Measurements from ENCODE around the gene HOXA1. TPM values are rescaled to one million over a fixed set of nuclear protein-coding genes. Genes with fewer than 3 reads are reported as not detected.

HOXA1 gene
- total RNA-seq, 4 donors from 2014 or later = 0.33 to 1.5 (median 0.60) TPM

GRCh38 chr7:27119412-27119911 lies 23.7 kb upstream of the HOXA1 start:
- TF ChIP-seq CTCF (IDR thresholded peaks at IDR 0.05; ENCODE audit: low read depth) = no peak

GRCh38 chr7:27118580-27118979 lies 22.8 kb upstream of the HOXA1 start:
- no peak for TF ChIP-seq CTCF (IDR thresholded peaks at IDR 0.05; ENCODE audit: low read depth)

GRCh38 chr7:27117887-27118491 lies 22.2 kb upstream of the HOXA1 start:
- TF ChIP-seq CTCF (IDR thresholded peaks at IDR 0.05; ENCODE audit: low read depth) = no peak

- TF ChIP-seq CTCF (IDR thresholded peaks at IDR 0.05; ENCODE audit: low read depth) = no peak
These were observed 21.4 kb upstream of the HOXA1 start for GRCh38 chr7:27116962-27117886.

GRCh38 chr7:27116031-27116961 lies 20.5 kb upstream of the HOXA1 start:
- TF ChIP-seq CTCF (IDR thresholded peaks at IDR 0.05; ENCODE audit: low read depth) = no peak

- TF ChIP-seq CTCF (IDR thresholded peaks at IDR 0.05; ENCODE audit: low read depth) = no peak
These were observed 19.6 kb upstream of the HOXA1 start for GRCh38 chr7:27115221-27116026.

Measured in subcutaneous adipose tissue (tissue), 4 donors.